HS-27A (cell line): ENCODE data around the gene FAM107B.

Experiments used
- DNase-seq: peaks from one replicate; pipeline ENCODE4 v3.0.0-alpha.2; 2012; ENCODE audit warnings: low read depth, missing footprints

The FAM107B gene

DNA sequence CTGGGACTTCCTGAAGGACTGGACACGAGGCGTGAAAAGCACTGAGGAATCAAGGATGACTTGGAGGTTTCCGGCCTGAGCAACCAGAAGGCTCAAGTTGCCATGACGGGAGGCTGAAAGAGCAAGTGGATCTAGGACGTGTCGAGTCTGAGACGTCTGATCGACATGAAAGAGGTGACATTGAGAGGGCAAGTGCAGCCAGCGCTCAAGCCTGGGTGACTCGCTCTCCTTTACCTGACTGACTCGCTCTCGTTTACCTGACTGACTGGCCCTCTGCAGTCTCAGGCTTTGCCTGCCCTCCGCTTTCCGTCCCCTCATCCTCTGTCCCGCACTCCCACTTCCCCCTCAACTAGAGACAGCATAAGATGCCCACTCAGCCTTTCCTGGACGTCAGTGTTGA is 241.4 kb downstream of the FAM107B start:
- DNase-seq: no peak

DNA sequence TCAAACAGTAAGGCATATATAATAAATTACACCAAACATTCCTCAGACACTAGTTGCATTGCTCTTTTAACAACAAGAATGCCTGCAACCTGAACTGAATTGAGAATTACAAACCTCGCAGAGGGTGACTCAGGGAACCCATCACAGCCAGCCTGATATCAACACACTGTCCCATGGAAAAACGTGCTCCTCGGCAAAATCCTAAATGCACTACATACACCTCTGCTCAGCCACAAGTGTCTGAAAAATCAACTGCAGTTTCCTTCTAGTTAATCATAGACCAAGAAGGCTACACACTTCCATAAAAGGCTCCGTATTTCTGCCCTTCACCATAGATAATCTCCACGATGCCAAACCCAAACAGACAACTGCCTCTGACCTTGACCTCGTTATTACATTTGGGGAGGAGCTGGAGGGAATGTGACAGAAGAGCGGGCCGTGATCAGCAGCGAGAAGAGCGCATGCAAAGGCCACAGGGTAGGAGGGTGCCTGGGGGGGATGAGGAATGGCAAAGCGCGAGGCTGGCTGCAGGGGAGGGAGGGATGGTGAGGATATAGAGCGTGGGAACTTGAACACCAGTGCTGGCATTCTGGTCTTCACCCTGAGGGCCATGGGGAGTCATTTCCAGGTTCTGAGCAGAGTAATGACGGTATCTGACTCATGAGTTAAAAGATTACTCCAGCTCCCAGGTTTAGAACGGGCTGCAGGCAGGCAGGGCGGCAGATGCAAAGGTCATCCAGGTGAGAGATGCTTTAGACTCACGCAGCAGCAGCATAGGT is 242.0 kb downstream of the FAM107B start:
- no peak for DNase-seq

DNA sequence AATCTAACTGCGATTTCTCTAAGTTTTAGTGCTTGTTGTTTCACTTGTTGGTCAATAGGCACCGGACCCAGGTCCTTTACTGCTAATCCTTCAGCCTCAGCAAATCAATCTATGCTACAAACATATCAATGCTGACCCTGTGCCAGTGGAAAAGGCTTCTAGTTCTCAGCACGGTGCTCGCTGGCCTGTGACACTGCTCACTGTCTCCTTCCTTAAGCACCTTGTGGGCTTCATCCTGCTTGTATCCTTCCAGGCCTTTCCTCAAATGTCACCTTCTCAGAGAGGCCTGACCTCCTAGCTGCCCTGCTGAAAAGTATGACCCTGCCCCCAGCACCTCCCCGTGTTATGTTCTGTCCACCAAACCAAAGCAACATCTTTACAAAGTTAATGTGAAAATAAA is 242.7 kb downstream of the FAM107B start:
- DNase-seq: no peak

GRCh38 chr10:14530465-14530864 is 244.2 kb downstream of the FAM107B start:
- peak; percentile 20 for DNase-seq

GRCh38 chr10:14529351-14529750 is 245.3 kb downstream of the FAM107B start:
- DNase-seq: no peak

DNA sequence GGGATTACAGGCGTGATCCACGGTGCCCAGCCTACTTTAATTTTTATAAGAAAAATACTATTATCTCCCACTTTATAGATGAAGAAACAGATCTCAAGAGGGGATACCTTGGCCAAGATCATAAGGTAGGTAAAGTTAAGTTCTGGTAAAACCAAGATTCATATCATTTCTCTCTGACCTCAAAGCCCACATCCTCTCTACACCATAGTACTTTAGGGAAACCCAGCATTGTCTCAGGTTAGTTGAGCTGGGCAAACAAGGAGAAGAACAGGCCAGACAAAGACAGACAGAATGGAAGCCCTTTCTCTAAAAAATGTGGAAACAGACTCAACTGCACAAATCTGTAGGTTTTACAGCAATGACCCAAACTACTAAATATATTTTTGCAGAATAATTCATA is 246.2 kb downstream of the FAM107B start:
- no peak for DNase-seq

GRCh38 chr10:14527915-14528314 is 246.8 kb downstream of the FAM107B start:
- no peak for DNase-seq

GRCh38 chr10:14527134-14527844 is 247.4 kb downstream of the FAM107B start:
- no peak for DNase-seq

GRCh38 chr10:14526326-14526725 is 248.4 kb downstream of the FAM107B start:
- DNase-seq: no peak

GRCh38 chr10:14524691-14525324 is 249.9 kb downstream of the FAM107B start:
- DNase-seq: no peak

- no peak for DNase-seq
Measured at GRCh38 chr10:14523286-14523685, 251.4 kb downstream of the FAM107B start.

DNA sequence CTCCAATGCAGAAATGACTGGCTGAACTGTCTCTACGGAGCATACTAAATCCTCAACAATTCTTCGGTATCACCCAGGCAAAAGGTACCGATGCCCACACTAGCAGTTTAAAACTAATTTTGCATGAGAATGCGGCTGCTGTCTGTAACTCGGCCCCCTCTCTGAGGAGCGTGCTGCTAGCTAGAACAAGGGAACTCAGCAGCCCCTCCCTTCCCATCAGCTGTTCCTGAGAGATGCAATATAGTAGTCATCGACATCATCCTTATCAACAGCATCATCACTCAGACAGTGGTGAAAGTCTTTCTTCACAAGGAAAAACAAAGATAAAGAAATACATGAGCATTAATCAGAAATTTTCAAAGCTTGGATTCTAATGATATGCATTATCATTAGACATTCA is 254.9 kb downstream of the FAM107B start:
- DNase-seq: no peak

DNA sequence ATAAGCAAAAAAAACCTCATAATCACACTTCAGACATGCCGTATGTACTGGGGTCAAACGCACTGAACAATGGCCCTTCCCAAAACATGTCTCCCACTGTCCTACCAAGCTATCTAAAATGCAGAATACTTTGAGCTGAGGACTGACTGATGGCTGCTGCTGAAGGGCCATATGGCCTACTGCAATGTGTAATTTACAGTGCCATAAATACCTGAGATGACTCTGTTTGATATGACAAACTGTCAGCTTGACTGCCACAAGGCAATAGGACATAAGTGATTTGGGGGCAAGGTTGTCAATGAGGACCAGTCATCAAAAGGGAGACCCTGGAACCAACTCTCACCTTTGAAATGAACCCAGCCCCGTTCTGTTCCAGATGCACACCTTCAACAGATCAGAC is 256.5 kb downstream of the FAM107B start:
- no peak for DNase-seq

GRCh38 chr10:14513123-14513522 is 261.6 kb downstream of the FAM107B start:
- no peak for DNase-seq

DNA sequence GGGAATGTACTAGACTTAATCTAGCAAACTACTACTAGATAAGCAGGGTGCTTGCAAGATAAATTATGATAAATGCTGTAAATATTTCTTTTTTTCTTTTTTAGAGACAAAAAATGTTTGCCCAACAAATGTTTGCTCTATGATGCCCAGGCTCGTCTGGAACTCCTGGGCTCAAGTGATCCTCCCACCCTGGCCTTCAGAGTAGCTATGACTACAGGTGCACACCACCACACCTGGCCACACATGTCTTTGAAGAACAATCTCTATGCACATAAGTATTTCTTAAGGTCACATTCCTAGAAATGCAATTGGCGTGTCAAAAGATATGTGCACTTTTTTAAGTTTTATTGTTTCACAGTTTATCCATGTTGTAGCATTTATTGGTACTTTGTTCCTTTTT is 264.4 kb downstream of the FAM107B start:
- DNase-seq: no peak

- no peak for DNase-seq
Measured at GRCh38 chr10:14508725-14509124, 266.0 kb downstream of the FAM107B start.

DNA sequence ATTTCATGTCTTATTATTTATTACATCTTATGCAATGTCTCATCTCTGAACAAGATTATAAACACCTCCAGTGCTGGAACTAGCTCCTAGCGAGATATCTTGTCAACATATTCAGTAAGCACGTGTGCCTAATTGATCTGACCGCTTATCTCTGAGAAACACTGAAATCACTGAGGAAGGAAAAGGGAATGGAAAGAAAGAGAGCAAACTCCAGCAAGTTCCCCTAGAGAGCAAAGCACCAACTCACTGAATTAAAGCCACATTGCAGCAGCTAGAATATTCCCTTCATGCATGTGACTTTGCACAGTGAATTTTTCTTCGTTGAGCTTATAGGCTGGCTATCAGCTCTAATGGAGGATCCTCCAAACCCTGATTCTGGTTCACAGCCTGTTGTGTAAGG is 266.9 kb downstream of the FAM107B start:
- DNase-seq: no peak

- DNase-seq: no peak
Measured at GRCh38 chr10:14507176-14507575, 267.5 kb downstream of the FAM107B start.

DNA sequence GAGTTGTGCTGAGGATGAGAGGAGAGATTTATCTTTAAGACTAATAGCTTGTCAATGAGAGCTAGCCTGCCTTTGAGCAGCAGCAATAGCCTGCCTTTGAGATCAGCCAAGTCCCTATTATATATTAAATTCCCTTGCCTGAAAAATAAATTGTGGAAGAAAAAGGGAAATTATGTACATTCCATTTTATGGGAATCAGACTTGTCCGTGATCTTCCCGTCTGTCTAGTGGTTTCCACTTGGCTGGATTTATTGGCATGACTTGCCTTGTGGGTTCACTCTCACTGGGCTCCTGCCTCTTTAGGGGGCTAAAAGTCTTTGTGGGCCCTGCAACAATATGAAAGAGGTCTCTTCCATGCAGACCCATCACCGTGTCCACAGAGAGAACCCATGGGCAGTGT is 272.3 kb downstream of the FAM107B start:
- DNase-seq: no peak

DNA sequence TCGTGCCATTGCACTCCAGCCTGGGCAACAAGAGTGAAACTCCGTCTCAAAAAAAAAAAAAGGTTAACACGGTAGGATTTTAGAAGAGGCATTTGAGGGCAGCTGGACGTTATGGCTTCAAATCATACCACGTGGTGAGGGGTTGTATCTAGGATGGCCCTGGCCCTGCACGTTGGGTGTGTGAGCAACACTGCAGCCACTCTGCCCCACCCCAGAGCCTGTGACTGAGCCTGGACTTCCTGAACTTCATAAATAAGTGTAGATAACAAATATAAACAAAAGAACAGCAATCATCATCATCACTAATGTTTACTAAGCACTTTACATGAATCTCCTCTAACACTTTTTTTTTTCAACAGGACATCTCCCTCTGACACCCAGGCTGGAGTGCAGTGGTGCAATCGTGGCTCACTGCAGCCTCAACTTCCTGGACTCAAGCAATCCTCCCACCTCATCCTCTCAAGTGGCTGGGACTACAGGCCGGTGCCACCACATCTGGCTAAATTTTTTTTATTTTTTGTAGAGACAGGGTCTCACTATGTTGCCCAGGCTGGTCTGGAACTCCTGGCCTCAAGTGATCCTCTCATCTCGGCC is 274.4 kb downstream of the FAM107B start:
- no peak for DNase-seq

DNA sequence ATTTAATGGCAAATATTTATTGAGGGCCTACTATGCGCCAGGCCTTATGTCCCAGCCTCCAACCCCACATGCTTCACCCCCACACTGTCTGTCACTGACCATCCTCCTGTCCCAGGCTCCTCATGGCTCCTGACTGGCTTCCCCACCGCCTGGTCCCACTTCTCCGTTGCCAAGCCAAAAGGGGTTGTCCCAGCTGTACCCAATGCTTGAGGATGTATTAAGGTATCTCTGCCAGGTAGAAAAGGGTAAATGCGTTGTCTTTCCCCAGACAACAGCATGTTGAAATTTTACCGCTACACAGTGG is 275.1 kb downstream of the FAM107B start:
- no peak for DNase-seq

- no peak for DNase-seq
Measured at GRCh38 chr10:14498326-14498725, 276.4 kb downstream of the FAM107B start.

DNA sequence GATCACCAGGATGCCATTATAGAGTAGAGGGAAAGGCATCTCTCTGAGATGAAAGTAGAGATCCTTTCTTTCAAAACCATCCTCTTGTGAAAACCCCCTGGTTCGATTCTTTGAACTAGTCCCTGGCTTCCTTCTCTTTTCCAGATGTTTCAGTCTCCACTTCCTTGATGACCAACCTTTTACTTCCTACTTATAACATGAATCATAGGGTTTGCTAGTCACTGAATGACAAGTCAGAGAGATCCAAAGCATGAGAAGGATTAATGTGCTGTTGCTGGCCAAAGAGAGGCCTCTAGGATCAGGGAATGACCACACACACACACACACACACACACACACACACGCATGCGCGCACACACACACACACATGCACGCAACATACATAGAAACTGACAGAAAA is 282.9 kb downstream of the FAM107B start:
- no peak for DNase-seq
